CD4-positive, alpha-beta T cell treated with Interleukin-21 for 1 hour (primary cell): ENCODE results near the gene ZDHHC11.
"Not testable (repeated sequence)": the region's sequence is repeated elsewhere in the genome, so short reads cannot be mapped to it uniquely, and the experiment has no call there.

Source experiments
- DNase-seq: peaks from one replicate; pipeline ENCODE4 v3.0.0-alpha.2; 2020

The ZDHHC11 gene

DNA sequence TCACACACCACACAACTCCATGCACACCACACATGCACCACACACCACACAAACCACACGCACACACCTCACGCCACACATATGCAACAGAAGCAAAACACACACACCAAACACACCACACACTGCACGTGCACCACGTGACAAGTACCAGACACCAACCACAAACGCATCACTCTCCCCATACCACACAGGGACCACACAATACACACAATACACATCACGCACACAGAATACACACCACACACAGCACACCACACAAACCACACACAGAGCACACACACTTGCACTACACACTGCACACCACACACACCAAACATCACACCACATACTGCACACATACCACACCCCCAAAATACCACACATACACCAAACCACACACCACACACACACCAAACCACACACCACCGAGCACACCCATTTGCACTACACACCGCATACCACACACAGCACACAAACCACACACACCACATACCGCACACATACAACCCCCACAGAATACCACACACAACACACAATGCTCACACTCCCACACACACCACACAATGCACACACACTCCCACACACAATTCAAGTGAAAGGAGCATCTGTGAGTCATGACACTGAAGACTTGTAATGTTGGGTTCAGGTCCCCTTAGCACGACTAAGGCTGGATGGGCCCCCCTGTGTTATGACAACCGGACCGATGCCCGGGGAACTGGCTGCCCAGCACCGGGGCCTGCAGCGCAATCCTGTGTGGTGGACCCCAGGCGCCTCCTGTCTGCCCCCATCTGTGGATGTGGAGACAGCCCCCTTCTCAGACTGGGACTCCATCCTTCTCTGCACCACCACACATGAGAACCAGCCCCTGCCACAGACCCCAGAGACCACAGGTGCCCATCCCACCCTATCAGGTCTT, 6.0 kb upstream of the ZDHHC11 start:
- DNase-seq, result no peak

DNA sequence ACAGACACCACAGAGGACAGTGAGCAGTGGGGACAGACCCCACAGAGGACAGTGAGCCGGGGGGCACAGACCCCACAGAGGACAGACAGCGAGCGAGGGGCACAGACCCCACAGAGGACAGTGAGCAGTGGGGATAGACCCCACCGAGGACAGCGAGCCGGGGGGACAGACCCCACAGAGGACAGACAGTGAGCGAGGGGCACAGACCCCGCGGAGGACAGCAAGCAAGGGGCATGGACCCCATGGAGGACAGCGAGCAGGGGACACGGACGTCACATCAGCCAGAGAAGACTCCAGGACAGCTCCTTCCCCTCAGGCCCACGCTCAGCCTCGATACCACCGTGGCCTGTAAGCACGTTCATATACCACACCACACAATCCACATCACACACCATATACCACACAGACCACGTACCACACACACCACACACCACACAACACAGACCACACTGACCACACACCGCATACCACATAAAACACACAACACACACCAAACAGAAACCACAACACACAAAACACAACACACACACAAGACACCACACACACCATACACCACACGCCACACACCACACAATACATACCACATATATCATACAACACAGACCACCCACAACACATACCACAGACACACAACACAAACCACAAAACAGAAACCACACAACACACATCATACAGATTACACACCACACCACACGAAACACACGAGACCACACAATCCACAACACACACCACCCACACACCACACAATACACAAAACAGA, 5.2 kb upstream of the ZDHHC11 start:
- peak; percentile 32 for DNase-seq

DNA sequence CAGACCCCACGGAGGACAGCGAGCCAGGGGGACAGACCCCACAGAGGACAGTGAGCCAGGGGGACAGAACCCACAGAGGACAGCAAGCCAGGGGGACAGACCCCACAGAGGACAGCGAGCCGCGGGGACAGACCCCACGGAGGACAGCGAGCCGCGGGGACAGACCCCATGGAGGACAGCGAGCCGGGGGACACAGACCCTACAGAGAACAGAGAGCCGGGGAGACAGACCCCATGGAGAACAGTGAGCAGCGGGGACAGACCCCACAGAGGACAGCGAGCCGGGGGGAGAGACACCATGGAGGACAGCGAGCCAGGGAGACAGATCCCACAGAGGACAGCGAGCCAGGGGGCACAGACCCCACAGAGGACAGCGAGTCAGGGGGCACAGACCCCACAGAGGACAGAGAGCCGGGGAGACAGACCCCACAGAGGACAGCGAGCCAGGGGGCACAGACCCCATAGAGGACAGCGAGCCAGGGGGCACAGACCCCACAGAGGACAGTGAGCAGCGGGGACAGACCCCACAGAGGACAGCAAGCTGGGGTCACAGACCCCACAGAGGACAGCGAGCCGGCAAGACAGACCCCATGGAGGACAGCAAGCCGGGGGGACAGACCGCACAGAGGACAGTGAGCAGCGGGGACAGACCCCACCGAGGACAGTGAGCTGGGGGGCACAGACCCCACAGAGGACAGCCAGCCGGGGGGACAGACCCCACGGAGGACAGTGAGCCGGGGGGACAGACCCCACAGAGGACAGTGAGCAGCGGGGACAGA, 4.4 kb upstream of the ZDHHC11 start:
- no peak for DNase-seq

DNA sequence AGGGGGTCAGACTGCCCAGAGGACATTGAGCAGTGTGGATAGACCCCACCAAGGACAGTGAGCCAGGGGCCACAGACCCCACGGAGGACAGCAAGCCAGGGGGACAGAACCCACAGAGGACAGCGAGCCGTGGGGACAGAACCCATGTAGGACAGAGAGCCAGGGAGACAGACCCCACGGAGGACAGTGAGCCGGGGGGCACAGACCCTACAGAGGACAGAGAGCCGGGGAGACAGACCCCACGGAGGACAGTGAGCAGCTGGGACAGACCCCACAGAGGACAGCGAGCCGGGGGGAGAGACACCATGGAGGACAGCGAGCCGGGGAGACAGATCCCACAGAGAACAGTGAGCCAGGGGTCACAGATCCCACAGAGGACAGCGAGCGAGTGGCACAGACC, 3.4 kb upstream of the ZDHHC11 start:
- no peak for DNase-seq

DNA sequence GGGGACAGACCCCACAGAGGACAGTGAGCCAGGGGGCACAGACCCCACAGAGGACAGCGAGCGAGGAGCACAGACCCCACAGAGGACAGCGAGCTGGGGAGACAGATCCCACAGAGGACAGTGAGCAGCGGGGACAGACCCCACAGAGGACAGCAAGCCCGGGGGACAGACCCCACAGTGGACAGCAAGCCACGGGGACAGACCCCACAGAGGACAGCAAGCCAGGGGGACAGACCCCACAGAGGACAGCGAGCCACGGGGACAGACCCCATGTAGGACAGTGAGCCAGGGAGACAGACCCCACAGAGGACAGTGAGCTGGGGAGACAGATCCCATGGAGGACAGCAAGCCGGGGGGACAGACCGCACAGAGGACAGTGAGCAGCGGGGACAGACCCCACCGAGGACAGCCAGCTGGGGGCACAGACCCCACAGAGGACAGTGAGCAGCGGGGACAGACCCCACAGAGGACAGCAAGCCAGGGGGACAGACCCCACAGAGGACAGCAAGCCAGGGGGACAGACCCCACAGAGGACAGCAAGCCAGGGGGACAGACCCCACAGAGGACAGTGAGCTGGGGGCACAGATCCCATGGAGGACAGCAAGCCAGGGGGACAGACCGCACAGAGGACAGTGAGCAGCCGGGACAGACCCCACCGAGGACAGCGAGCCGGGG, 2.8 kb upstream of the ZDHHC11 start:
- DNase-seq, result not testable (repeated sequence)

DNA sequence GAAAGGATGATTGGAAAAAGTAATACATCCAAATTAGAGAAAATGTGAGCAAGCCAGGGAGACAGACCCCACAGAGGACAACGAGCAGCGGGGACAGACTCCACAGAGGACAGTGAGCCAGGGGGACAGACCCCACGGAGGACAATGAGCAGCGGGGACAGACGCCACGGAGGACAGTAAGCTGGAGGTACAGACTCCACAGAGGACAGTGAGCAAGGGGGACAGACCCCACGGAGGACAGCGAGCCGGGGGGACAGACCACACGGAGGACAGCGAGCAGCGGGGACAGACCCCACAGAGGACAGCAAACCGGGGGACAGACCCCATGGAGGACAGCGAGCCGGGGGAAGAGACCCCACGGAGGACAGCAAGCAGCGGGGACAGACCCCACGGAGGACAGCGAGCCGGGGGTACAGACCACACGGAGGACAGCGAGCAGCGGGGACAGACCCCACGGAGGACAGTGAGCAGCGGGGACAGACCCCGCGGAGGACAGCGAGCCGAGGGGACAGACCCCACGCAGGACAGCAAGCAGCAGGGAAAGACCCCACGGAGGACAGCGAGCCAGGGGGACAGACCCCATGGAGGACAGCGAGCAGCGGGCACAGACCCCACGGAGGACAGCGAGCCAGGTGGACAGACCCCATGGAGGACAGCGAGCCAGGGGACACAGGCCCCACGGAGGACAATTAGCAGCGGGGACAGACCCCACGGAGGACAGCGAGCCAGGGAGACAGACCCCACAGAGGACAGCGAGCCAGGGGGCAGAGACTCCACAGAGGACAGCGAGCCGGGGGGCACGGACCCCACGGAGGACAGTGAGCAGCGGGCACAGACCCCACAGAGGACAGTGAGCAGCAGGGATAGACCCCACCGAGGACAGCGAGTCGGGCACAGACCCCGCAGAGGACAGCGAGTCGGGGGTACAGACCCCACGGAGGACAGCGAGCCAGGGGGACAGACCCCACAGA, 1.9 kb upstream of the ZDHHC11 start:
- DNase-seq, result no peak

DNA sequence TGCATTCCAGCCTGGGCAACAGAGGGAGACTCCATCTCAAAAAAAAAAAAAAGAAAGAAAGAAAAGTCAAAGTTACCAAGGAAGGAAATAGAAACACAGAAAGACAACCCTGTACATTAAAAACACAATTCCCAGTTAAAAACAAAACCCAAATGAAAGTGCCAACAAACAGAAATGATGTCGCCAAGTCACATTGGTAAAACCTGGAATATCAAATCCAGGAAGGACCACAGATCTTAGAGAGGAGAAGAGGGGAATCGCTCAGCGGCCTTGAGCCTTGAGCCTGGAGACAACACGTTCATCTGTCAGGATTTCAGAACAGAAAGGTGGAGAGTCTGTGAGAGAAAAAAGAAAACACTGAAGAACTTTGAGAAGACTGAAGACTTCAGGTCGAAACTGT, 1.2 kb upstream of the ZDHHC11 start:
- DNase-seq, result no peak

DNA sequence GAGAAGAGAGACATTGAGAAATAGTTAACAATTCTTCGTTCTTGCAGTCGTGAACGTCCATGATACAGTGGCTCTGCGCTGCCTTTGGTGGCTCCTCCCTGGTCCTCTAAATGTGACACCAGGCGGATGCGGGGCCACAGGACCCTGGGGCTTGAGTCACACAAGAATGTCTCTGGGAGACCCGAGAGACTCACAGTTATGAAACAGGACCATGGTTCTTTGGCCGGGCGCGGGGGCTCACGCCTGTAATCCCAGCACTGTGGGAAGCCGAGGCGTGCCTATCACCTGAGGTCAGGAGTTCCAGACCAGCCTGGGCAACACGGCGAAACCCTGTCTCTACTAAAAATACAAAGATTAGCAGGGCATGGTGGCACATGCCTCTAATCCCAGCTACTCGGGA, 767 bp upstream of the ZDHHC11 start:
- no peak for DNase-seq

DNA sequence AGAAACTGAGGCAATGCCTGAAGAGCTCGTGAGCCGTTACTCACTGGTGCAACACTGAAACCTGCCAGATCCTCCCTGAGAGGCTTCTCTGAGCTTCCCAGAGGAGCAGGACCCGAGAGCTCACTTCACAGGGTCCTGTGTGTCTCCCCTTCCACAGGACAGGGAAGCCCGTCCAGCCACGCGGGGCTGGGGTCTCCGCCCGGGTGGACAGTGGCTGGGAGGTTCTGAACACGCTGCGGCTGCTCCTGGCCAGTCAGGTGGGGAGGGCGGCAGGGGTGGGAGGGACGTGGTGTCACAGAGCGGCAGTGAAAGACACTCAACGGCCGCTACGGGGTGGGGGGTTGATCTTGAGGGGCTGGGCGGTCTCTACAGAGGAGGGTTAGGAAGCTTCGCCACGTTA, 290 bp upstream of the ZDHHC11 start:
- no peak for DNase-seq

DNA sequence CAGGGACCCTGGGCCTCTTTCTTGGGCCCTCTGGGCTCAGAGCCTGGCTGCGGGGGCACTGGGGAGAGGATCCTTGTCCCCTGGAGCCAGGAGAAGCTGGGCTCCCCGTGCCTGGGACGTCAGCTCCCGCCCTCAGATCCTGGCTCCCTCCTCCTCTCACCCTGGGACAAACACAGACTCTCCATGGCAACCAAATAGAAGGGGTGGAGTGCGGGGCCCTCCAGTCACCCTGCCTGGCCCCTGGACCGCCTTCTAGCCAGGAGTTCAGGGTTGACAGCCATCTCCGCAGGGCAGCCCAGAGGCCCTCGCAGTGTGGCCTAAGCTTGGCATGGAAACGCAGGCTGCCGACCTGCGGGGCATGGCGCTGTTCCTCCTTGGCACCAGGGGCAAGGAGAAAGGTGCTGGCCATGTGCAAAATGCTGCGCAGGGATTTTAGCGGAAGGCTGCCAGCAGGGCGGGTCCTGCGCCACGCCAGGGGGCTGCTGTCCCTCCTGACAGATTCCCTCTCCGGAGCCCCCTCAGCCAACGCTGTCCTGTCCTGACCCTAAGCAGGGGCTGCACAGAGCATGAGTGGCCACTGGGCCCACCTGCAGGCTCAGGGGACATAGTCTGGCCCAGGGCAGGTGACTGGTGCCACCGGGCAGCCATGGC, 1.0 kb downstream of the ZDHHC11 start:
- no peak for DNase-seq

DNA sequence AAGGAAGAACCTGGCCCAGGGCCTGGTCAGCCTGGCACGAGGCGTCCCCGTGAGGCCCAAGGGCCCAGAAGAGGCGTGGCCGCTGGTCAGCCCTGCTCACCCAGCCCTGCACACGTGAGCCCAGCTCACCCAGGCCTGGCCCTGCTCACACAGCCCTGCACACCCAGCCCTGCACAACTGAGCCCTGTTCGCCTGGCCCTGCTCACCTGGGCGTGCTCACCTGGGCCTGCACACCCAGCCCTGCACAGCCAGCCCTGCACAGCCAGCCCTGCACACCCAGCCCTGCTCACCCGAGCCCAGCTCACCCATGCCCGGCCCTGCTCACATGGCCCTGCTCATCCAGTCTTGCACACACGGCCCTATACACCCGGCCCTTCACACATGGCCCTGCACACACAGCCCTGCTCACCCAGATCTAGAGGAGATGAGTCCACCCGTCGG, 2.1 kb downstream of the ZDHHC11 start:
- no peak for DNase-seq

DNA sequence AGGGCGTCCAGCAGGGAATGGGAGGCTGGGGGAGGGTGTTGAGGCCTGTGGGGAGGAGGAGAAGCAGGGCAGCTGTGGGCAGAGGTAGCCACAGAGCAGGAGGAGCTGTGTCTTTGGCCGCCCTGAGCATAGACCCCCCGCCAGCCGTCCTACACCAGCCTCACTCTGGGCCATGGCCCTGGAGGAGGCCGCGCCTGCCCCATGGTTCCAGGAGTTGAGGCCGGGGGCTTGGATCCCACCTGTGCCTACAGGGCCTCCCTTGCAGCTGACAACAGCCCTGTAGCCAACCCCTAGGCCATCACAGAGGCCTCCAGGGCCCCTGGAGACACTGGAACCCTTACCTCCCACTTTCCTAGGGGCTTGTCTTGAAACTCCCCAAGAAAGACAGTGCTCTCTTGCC, 3.0 kb downstream of the ZDHHC11 start:
- not testable (repeated sequence) for DNase-seq

DNA sequence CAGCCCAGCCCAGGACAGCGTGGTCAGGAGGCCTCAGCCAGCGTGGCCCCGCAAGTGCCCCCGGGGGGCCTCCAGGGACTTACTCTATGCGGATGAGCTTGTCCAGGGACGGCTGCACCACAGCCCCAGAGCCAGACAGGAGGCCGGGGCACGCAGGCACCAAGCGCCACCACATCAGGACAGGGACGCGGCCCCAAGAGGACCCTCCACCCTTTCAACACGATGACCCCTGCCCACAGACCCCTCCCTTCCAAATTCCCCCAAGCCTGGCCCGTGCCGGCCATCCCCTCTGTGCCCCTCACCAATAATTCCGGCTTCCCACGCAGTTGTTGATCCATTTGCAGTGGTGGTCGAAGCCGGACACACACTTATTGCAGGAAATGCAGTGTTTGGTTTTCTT, 3.6 kb downstream of the ZDHHC11 start:
- not testable (repeated sequence) for DNase-seq

DNA sequence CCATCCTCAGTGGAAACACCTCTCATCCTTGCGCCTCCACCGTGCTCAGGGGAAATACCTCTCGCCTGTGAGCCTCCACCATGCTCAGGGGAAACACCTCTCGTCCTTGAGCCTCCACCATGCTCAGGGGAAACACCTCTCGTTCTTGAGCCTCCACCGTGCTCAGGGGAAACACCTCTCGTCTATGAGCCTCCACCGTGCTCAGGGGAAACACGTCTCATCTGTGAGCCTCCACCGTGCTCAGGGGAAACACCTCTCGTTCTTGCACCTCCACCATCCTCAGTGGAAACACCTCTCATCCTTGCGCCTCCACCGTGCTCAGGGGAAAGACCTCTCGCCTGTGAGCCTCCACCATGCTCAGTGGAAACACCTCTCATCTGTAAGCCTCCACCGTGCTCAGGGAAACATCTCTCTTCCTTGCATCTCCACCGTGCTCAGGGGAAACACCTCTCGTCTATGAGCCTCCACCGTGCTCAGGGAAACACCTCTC, 4.1 kb downstream of the ZDHHC11 start:
- DNase-seq, result peak; percentile 36

DNA sequence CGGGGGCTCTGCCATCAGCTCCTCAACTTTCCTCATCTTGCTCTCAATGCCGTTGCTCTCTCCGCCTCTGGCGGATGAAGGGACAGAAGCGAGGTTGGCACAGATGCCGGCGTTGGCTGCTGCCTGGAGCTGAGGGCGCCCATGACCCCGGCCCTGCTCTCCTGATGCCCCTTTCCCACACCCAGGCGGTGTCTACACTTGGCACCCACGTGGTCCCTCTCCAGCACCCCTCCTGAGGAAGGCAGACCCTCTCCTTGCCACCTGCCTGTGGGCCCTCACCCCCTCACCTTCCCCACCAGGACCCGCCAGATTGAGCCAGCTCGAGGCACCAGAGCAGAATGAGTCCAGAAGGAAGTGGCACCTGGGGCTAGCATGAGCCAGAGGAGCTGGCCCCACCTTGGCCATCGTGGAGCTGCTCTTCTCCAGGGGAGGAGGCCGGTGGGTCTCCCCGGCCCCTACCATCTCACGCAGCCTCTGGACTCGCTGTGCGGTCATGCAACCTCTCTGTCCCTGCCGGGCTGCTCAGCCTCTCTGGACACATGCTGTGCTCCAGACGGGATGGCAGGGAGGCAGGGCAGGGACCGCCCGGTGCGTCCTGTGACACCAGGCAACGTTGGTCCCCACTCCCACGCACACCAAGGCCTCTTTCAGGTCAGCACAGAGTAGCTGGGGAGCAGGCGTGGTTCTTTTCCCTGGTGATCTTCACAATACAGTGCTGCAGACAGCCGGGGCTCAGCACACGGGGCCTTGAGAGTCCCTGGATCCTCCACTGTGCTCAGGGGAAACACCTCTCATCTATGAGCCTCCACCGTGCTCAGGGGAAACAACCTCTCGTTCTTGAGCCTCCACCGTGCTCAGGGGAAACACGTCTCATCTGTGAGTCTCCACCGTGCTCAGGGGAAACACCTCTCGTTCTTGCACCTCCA, 4.8 kb downstream of the ZDHHC11 start:
- not testable (repeated sequence) for DNase-seq

DNA sequence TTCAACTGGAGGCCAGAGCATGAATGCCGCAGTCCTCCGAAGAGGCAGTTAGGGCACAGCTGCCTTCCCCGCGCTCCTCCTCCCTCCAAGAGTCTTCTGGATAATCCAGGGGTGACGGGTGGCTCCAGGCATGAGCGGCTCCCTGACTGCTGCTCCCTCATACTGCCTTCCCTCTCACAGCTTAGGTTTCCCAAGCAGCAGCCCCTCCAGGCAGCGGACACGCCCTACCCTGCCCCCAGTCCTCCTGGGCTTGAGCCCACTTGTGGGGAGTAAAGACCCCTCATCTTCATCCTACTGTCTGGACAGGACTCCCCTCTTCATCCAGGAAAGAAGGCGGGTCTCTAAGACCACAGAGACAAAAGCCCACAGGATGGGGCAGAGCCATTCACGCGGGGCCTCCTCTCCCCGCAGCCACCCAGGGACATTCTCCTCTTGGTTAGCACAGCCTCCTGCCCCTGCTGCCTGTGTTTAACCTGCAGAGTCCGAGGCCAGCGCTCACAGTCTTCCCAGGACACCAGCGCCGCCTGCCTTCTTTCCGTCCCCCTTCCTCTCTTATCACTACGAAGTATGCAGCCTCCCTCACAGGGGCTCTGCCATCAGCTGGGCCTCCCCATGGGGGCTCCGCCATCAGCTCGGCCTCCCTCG, 5.6 kb downstream of the ZDHHC11 start:
- not testable (repeated sequence) for DNase-seq

DNA sequence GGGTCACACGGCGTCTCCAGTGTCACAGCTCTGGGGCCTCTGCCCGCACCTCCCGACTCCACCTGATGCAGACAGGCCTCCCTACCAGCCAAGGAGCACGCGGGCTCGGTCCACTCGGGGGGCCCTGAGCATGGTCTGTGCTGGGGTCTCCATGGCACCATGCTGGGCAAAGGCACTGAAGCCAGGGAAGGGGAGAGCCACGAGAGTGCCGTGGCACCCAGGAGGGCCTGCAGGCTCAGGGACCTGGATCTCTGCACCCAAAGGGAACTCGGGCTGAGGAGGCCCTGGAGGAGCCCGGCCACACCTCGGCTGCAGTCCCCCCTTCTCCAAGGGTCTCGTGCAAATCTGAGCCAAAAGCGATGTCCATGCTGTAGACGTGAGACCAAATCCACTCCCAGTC, 6.4 kb downstream of the ZDHHC11 start:
- DNase-seq, result not testable (repeated sequence)

DNA sequence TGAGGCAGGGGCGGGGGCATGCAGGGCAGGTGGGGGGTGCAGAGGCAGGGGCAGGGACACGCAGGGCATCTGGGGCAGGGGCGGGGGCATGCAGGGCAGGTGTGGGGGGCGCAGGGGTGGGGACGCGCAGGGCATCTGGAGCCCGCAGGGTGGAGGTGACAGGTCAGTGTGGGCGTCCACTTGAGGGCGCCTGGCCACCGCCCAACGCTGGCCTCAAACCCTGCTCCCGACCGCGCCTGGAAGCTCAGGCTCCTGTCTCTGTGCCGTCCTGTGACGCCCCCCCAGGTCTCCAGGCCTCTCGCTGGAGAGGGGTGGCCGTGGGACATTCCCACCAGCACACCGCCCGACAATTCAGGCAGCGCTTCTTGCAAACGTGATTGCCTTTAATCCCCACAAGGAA, 6.9 kb downstream of the ZDHHC11 start:
- not testable (repeated sequence) for DNase-seq

DNA sequence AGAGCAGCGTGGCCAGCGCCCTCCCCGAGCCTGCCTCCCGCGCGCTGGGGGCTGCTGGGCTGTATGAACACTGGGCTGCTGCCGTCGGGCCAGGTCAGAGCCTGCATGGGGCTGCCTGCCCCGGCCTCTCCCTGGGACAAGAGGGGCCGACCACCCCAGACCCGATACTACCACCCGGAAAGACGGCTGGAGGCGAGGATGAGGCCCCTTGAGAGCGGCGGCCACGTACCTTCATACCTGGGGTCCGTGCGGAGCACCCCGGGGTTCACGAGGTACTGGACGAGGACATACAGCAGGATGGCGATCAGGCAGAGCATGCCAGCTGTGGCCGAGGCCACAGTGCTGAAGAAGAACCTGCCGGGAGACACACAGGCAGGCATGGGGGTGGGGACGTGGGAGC, 7.4 kb downstream of the ZDHHC11 start:
- not testable (repeated sequence) for DNase-seq
